A549 treated with GW870086 at 1 μM for 4 hours (cell line): ENCODE results near the gene EIF3A. TPM values are rescaled to one million over a fixed set of nuclear protein-coding genes. Genes with fewer than 3 reads are reported as not detected.

ENCODE experiments used
- total RNA-seq: library from RNA; stranded (reverse); fragments of 200-300 nt; extraction: Qiagen RNA extraction; gene quantifications from 5 replicates; pipeline ENCODE4 v1.2.3, GENCODE V29; 2022; ENCODE audit warnings: low read depth

The EIF3A gene, protein sequence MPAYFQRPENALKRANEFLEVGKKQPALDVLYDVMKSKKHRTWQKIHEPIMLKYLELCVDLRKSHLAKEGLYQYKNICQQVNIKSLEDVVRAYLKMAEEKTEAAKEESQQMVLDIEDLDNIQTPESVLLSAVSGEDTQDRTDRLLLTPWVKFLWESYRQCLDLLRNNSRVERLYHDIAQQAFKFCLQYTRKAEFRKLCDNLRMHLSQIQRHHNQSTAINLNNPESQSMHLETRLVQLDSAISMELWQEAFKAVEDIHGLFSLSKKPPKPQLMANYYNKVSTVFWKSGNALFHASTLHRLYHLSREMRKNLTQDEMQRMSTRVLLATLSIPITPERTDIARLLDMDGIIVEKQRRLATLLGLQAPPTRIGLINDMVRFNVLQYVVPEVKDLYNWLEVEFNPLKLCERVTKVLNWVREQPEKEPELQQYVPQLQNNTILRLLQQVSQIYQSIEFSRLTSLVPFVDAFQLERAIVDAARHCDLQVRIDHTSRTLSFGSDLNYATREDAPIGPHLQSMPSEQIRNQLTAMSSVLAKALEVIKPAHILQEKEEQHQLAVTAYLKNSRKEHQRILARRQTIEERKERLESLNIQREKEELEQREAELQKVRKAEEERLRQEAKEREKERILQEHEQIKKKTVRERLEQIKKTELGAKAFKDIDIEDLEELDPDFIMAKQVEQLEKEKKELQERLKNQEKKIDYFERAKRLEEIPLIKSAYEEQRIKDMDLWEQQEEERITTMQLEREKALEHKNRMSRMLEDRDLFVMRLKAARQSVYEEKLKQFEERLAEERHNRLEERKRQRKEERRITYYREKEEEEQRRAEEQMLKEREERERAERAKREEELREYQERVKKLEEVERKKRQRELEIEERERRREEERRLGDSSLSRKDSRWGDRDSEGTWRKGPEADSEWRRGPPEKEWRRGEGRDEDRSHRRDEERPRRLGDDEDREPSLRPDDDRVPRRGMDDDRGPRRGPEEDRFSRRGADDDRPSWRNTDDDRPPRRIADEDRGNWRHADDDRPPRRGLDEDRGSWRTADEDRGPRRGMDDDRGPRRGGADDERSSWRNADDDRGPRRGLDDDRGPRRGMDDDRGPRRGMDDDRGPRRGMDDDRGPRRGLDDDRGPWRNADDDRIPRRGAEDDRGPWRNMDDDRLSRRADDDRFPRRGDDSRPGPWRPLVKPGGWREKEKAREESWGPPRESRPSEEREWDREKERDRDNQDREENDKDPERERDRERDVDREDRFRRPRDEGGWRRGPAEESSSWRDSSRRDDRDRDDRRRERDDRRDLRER (N-terminal part only)
- 110 to 150 TPM (median 131 TPM) in 5 replicates for total RNA-seq

GRCh38 chr10:119080521-119081259 lies at the start of gene EIF3A:
Gene EIF3A (minus strand): TSS chr10:119080817. CDS start chr10:119080676, 141 bp downstream.

GRCh38 chr10:119103903-119104653 lies 23.5 kb upstream of the EIF3A start, which contains the start of gene DENND10:
Gene DENND10 (plus strand): TSS chr10:119104113. CDS start chr10:119104143, 30 bp downstream.

DNA sequence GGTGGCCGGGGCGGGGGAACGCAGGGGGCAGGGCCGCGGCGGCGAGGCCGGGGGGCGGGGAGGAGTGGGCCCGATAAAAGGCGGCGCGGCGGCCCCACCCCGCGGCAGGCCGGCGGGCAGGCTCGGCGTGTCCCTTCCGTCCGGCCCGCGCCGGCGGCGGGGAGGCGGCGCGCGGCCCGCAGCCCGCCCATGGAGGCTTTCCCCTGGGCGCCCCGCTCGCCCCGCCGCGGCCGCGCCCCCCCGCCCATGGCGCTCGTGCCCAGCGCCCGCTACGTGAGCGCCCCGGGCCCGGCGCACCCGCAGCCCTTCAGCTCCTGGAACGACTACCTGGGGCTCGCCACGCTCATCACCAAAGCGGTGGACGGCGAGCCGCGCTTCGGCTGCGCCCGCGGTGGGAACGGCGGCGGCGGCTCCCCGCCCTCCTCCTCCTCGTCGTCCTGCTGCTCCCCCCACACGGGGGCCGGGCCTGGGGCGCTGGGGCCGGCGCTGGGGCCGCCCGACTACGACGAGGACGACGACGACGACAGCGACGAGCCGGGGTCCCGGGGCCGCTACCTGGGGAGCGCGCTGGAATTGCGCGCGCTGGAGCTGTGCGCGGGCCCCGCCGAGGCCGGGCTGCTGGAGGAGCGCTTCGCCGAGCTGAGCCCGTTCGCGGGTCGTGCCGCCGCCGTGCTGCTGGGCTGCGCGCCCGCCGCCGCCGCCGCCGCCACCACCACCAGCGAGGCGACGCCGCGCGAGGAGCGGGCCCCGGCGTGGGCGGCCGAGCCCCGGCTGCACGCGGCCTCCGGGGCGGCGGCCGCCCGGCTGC lies 50.8 kb downstream of the EIF3A start, which contains the start of gene NANOS1:
Gene NANOS1, plus strand, starts transcription at position 102 of the 808 bp plus-strand sequence. Its CDS starts 88 bp downstream, at position 190.

Other genes starting within 250 kb of the EIF3A start
- 2.4 to 4.0 TPM (median 3.5 TPM) in 5 replicates for gene NANOS1, start 51.1 kb downstream of the EIF3A start, total RNA-seq
- 43.3 to 61.7 TPM (median 56.1 TPM) in 5 replicates for gene DENND10, start 23.3 kb upstream of the EIF3A start, total RNA-seq
- 44.0 to 49.5 TPM (median 47.7 TPM) in 5 replicates for gene SFXN4, start 84.9 kb upstream of the EIF3A start, total RNA-seq
- 274 to 343 TPM (median 322 TPM) in 5 replicates for gene PRDX3, start 98.0 kb upstream of the EIF3A start, total RNA-seq
- gene GRK5, start 126.8 kb upstream of the EIF3A start, total RNA-seq = 8.5 to 10.8 TPM (median 10.3 TPM) in 5 replicates